CD4-positive, alpha-beta T cell treated with Interleukin-17A for 4 hours (primary cell): ENCODE results near the gene REC114.

Experiments
- DNase-seq: peaks from one replicate; pipeline ENCODE4 v3.0.0-alpha.2; 2020; ENCODE audit warnings: mixed read lengths

The REC114 gene

GRCh38 chr15:73608941-73609340, 166.0 kb downstream of the REC114 start:
- no peak for DNase-seq
